Measurements from ENCODE around the gene PRAC2.

Gene PRAC2

GRCh38 chr17:48746916-48747444 lies 24.0 kb downstream of the PRAC2 start:
- no peaks in the 10 kb centered on the region for H3K36me3 ChIP-seq
- peaks cover 100% of the 10 kb centered on the region for H3K27me3 ChIP-seq
- no peaks in the 10 kb centered on the region for H3K4me1 ChIP-seq (ENCODE audit: control insufficient read depth in 1 of 2, insufficient read depth in 1 of 2, low read depth in 1 of 2, low read length in 1 of 2)
- no peak for TF ChIP-seq CTCF (IDR thresholded peaks at IDR 0.05)
- H3K4me3 ChIP-seq (ENCODE audit: low read depth in 1 of 2, low read length in 1 of 2): no peak overlapping the region
- H3K27ac ChIP-seq: no peak overlapping the region
- no peaks in the 10 kb centered on the region for H3K9me3 ChIP-seq

DNA sequence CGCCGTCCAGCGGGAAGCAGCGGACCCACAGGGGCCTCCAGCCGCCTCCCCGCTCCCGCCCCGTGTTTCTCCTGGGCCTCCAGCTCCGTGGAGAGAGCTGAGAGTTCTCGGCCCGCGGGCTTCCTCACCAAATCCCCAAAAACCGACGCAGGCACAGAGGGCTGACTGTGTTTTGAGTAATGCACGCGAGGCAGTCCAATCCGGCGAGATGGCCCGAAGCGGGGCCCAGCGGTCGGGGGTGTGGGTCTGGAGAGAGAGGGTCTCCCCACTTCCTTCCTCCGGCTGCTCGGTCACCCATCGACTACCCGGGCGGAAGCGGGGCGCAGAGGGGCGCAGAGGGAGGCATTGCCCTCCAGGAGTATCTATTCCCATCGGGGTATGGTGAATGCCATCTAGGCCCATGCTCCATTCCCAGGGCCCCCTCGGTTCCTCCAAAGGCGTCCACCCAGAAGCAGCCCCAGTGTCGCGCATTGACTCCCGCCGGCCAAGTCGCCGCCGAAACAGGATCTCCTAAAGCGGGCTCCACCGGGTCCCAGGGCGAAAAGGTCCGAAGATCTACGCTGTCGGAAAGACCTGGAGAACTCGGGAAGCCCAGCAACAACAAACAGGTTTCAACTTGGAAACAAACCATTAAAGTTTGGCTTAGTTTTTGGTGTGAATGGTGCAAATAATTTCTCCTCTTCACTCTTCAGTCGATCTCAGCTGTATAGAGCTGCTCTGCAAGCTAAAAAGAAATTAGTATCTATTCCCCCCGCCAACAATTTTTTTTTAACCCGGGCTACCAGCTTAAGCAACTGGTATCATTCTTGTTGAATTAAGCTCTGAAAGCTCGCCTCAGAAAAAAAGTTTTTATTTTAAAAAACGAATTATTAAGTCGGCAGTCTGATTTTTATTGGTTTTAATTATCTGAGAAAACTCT lies 24.7 kb downstream of the PRAC2 start:
- Histone ChIP-seq H3K9me3 (no peaks in the 10 kb centered on the region), H3K27me3 (peaks cover 100% of the 10 kb centered on the region), H3K27ac (no peak overlapping the region), H3K36me3 (no peaks in the 10 kb centered on the region), H3K4me1 (ENCODE audit: control insufficient read depth in 1 of 2, insufficient read depth in 1 of 2, low read depth in 1 of 2, low read length in 1 of 2) (no peaks in the 10 kb centered on the region), H3K4me3 (ENCODE audit: low read depth in 1 of 2, low read length in 1 of 2) (no peak overlapping the region)
- TF ChIP-seq CTCF (IDR thresholded peaks at IDR 0.05): no peak

GRCh38 chr17:48748718-48749566 lies 26.0 kb downstream of the PRAC2 start:
- Histone ChIP-seq H3K27me3 (peaks cover 100% of the 10 kb centered on the region), H3K9me3 (no peaks in the 10 kb centered on the region), H3K36me3 (no peaks in the 10 kb centered on the region), H3K4me3 (ENCODE audit: low read depth in 1 of 2, low read length in 1 of 2) (no peak overlapping the region), H3K4me1 (ENCODE audit: control insufficient read depth in 1 of 2, insufficient read depth in 1 of 2, low read depth in 1 of 2, low read length in 1 of 2) (no peaks in the 10 kb centered on the region), H3K27ac (no peak overlapping the region)
- no peak for TF ChIP-seq CTCF (IDR thresholded peaks at IDR 0.05)

DNA sequence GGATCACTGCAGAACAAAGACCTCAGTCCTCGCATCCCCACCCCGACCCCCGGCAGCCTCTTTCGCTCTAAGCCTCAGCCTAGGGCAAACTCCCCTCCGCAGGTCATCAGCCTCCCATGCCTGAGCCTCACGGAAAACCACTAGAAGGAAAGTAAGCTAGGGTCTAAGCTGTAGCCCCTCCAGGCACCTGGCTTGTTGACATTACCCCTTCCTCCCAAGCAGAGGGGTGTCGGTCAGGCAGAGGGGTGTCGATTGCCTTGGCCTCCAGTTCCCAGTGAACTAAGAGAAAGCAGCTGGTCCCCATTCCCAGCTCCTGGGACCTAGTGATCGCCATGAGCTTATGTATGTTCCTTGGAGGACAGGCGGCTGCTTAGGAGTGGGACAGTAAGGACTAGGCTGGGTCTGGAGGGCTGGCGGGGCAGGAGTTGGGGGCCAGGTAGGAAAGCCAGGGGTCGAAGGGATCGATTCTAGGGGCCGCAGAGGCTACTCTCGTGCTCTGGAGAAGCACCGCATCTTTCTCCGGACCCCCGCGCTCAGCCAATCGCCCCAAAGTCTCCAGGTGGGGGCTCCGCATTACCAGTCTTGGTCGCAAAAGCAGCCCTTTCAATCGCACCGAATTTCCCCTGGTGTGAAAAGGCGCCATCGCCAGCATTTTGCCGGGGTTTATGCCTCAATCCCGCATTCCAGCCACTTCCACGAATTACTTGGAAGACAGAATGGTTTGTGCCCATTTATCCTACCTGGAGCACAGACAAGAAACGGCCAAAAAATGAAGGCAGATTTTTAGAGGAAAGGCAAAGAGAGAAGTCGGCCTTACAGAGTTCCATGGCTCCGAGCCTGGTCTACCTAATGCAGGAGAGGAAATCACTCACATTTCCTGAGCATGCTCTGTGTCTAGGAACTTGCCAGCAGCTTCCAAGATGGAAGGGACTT lies 26.9 kb downstream of the PRAC2 start:
- H3K36me3 ChIP-seq: no peaks in the 10 kb centered on the region
- H3K27ac ChIP-seq: no peak overlapping the region
- H3K9me3 ChIP-seq: no peaks in the 10 kb centered on the region
- TF ChIP-seq CTCF (IDR thresholded peaks at IDR 0.05): no peak
- H3K4me1 ChIP-seq (ENCODE audit: control insufficient read depth in 1 of 2, insufficient read depth in 1 of 2, low read depth in 1 of 2, low read length in 1 of 2): no peaks in the 10 kb centered on the region
- H3K4me3 ChIP-seq (ENCODE audit: low read depth in 1 of 2, low read length in 1 of 2): no peak overlapping the region
- peaks cover 100% of the 10 kb centered on the region for H3K27me3 ChIP-seq

DNA sequence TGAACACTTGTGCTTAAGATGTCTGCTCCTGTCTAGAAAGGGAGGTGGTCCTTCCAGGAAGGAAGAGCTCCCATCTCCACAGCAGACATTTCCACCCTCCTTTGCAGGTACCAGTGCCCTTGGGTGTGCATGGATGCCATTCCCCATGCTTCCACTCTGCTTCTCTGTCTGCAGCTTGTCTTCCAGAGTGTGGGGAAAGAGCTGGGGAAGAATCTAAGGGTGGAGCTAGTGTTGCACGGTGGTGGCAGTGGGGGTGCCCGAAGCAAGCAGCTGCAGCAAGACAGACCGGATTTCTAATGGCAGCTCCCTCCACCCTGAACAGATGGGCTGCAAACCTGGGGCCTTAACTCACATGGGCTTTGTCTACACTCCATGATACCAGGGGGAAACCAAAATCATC lies 28.2 kb downstream of the PRAC2 start:
- Histone ChIP-seq H3K36me3 (no peaks in the 10 kb centered on the region), H3K27ac (no peak overlapping the region), H3K27me3 (peaks cover 100% of the 10 kb centered on the region), H3K4me1 (ENCODE audit: control insufficient read depth in 1 of 2, insufficient read depth in 1 of 2, low read depth in 1 of 2, low read length in 1 of 2) (no peaks in the 10 kb centered on the region), H3K9me3 (no peaks in the 10 kb centered on the region), H3K4me3 (ENCODE audit: low read depth in 1 of 2, low read length in 1 of 2) (no peak overlapping the region)
- no peak for TF ChIP-seq CTCF (IDR thresholded peaks at IDR 0.05)
